Hematopoietic multipotent progenitor cell treated with erythropoietin and hydrocortisone succinate and interleukin-3 and kit ligand, for 8 days (in vitro differentiated cells): Measurements from ENCODE around the gene COBLL1.
"Not testable (repeated sequence)": the region's sequence is repeated elsewhere in the genome, so short reads cannot be mapped to it uniquely, and the experiment has no call there.

Experiments used
- DNase-seq: peaks from one replicate; pipeline ENCODE4 v3.0.0-alpha.2; 2015

Gene COBLL1

GRCh38 chr2:164780611-164781178 is 60.9 kb downstream of the COBLL1 start:
- DNase-seq, result no peak

GRCh38 chr2:164779383-164780057 is 62.1 kb downstream of the COBLL1 start:
- no peak for DNase-seq

GRCh38 chr2:164778723-164779122 is 62.9 kb downstream of the COBLL1 start:
- DNase-seq, result no peak

- DNase-seq, result peak; percentile 94
Observed at GRCh38 chr2:164777847-164778461, 63.7 kb downstream of the COBLL1 start.

GRCh38 chr2:164773635-164774034 is 68.0 kb downstream of the COBLL1 start:
- no peak for DNase-seq

- DNase-seq, result no peak
Observed at GRCh38 chr2:164773091-164773490, 68.5 kb downstream of the COBLL1 start.

- no peak for DNase-seq
Observed at GRCh38 chr2:164771897-164772296, 69.7 kb downstream of the COBLL1 start.

GRCh38 chr2:164770421-164770916 is 71.2 kb downstream of the COBLL1 start:
- DNase-seq, result no peak

- DNase-seq, result no peak
Observed at GRCh38 chr2:164766954-164767320, 74.7 kb downstream of the COBLL1 start.

- no peak for DNase-seq
Observed at GRCh38 chr2:164766216-164766953, 75.2 kb downstream of the COBLL1 start.

GRCh38 chr2:164764996-164765395 is 76.6 kb downstream of the COBLL1 start:
- DNase-seq, result no peak

GRCh38 chr2:164764474-164764873 is 77.1 kb downstream of the COBLL1 start:
- DNase-seq, result no peak

GRCh38 chr2:164763431-164763830 is 78.2 kb downstream of the COBLL1 start:
- DNase-seq, result no peak

GRCh38 chr2:164761737-164762460 is 79.7 kb downstream of the COBLL1 start:
- no peak for DNase-seq

GRCh38 chr2:164761201-164761600 is 80.4 kb downstream of the COBLL1 start:
- not testable (repeated sequence) for DNase-seq

- DNase-seq, result peak; percentile 13
Observed at GRCh38 chr2:164760179-164760578, 81.4 kb downstream of the COBLL1 start.

GRCh38 chr2:164757934-164758695 is 83.5 kb downstream of the COBLL1 start:
- peak; percentile 6 for DNase-seq

- DNase-seq, result no peak
Observed at GRCh38 chr2:164756773-164757172, 84.8 kb downstream of the COBLL1 start.

- DNase-seq, result no peak
Observed at GRCh38 chr2:164755952-164756351, 85.7 kb downstream of the COBLL1 start.

GRCh38 chr2:164754157-164755093 is 87.2 kb downstream of the COBLL1 start:
- no peak for DNase-seq

GRCh38 chr2:164752956-164753355 is 88.7 kb downstream of the COBLL1 start:
- no peak for DNase-seq
